ENCODE data around the gene SARNP.

Gene SARNP

DNA sequence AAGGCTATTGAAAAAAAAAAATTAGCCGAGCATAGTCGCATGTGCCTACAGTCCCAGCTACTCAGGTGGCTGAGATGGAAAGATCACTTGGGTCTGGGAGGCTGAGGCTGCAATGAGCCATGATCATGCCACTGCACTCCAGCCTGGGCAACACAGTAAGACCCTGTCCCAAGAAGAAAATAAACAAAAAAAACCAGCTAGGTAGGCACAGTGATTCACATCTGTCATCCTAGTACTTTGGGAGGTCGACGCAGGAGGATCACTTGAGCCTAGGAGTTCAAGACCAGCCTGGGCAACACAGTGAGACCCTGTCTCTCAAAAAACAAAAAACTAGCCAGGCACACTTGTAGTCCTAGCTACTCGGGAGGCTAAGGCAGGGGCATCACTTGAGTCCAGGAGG, 8.2 kb downstream of the SARNP start:
- TF ChIP-seq, protein P1, sequence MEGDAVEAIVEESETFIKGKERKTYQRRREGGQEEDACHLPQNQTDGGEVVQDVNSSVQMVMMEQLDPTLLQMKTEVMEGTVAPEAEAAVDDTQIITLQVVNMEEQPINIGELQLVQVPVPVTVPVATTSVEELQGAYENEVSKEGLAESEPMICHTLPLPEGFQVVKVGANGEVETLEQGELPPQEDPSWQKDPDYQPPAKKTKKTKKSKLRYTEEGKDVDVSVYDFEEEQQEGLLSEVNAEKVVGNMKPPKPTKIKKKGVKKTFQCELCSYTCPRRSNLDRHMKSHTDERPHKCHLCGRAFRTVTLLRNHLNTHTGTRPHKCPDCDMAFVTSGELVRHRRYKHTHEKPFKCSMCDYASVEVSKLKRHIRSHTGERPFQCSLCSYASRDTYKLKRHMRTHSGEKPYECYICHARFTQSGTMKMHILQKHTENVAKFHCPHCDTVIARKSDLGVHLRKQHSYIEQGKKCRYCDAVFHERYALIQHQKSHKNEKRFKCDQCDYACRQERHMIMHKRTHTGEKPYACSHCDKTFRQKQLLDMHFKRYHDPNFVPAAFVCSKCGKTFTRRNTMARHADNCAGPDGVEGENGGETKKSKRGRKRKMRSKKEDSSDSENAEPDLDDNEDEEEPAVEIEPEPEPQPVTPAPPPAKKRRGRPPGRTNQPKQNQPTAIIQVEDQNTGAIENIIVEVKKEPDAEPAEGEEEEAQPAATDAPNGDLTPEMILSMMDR (IDR thresholded peaks at IDR 0.05): no peak
- Histone ChIP-seq H3K4me3 (ENCODE audit: low read depth in 1 of 2, low read length in 1 of 2) (no peak overlapping the region), H3K36me3 (peaks cover 33% of the 10 kb centered on the region), H3K9me3 (no peaks in the 10 kb centered on the region), H3K4me1 (ENCODE audit: control insufficient read depth in 1 of 2, insufficient read depth in 1 of 2, low read depth in 1 of 2, low read length in 1 of 2) (no peaks in the 10 kb centered on the region), H3K27ac (no peak overlapping the region), H3K27me3 (no peaks in the 10 kb centered on the region)

DNA sequence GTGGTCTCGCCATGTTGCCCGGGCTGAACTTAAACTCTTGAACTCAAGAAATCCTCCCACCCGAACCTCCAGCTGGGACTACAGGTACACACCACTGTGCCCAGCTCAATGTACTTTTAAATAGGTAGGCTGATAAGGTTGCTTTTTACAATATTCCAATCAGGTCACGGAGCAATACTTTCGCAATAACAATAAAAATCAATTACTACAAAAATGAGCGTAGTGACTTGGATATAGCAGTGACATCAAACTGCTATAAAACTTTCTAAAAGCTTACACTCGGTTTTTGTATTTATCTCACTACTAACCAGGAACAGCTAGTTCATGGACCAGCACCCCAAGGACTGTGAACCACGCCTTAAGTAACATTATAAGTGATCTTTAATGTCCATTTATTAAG, 10.5 kb downstream of the SARNP start:
- Histone ChIP-seq H3K9me3 (no peaks in the 10 kb centered on the region), H3K36me3 (peaks cover 33% of the 10 kb centered on the region), H3K27ac (no peak overlapping the region), H3K4me3 (ENCODE audit: low read depth in 1 of 2, low read length in 1 of 2) (no peak overlapping the region), H3K27me3 (no peaks in the 10 kb centered on the region), H3K4me1 (ENCODE audit: control insufficient read depth in 1 of 2, insufficient read depth in 1 of 2, low read depth in 1 of 2, low read length in 1 of 2) (no peaks in the 10 kb centered on the region)
- TF ChIP-seq, protein P1 (IDR thresholded peaks at IDR 0.05): no peak

DNA sequence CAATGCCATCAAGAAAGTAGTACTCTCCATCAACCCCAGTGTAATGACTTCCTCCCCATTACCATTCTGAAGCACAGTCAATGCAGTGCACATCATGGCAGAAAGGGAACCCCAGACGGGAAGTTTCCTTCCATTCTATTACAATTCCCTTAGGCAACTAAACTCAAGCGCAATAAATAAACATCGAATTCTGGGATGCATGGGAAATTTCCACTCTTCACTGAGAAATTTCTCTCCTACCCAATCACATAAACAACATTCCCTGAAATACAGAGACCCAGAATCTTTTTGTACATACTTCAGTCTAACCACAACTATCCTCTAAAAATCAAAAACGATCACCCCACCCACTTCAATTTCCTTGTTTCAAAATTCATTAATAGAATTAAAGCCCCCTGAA, 20.0 kb downstream of the SARNP start:
- Histone ChIP-seq H3K27ac (no peak overlapping the region), H3K27me3 (no peaks in the 10 kb centered on the region), H3K4me3 (ENCODE audit: low read depth in 1 of 2, low read length in 1 of 2) (no peak overlapping the region), H3K4me1 (ENCODE audit: control insufficient read depth in 1 of 2, insufficient read depth in 1 of 2, low read depth in 1 of 2, low read length in 1 of 2) (no peaks in the 10 kb centered on the region), H3K9me3 (no peaks in the 10 kb centered on the region), H3K36me3 (peaks cover 88% of the 10 kb centered on the region)
- TF ChIP-seq, protein P1 (IDR thresholded peaks at IDR 0.05): no peak

DNA sequence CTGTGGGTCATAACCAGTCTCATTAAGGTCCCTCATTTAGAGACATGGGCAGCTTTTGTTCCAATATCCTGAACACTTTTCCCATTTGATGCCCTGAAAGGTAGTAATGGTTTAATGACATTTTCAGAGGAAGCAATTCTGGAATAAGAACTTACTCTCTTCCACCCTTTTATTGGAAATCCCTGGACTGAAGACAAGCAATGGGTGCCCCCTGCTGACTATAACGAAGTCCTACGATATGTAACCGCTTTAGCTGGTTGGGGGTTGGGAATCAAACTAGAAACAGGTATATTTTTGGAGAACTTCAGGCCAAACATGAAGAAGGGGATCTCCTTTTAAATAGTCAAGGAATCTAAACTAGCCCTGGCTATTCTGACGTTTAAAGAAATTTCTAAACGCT, 20.5 kb downstream of the SARNP start:
- Histone ChIP-seq H3K36me3 (peaks cover 85% of the 10 kb centered on the region), H3K27me3 (no peaks in the 10 kb centered on the region), H3K9me3 (no peaks in the 10 kb centered on the region), H3K4me3 (ENCODE audit: low read depth in 1 of 2, low read length in 1 of 2) (no peak overlapping the region), H3K27ac (no peak overlapping the region), H3K4me1 (ENCODE audit: control insufficient read depth in 1 of 2, insufficient read depth in 1 of 2, low read depth in 1 of 2, low read length in 1 of 2) (no peaks in the 10 kb centered on the region)
- TF ChIP-seq, protein P1 (IDR thresholded peaks at IDR 0.05): no peak

DNA sequence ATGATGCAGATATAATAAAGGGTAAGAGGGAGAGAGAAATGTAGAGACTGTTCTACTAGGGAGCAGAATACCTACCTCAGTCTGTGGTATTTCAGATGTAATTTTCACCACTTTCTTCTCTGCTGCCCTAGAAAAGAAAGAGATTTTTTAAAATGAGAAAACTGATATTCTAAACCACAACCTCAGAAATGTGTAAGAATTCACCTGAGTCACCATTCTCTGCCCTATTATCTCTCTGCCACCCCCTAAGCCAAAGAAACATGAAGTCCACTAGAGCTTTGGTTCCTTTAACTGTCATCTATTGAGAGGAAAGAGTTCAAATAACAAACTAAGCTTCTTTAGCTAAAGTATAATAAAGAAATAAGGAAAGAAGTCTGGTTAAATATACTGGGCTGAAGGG, 21.6 kb downstream of the SARNP start:
- no peaks in the 10 kb centered on the region for H3K4me1 ChIP-seq (ENCODE audit: control insufficient read depth in 1 of 2, insufficient read depth in 1 of 2, low read depth in 1 of 2, low read length in 1 of 2)
- no peak overlapping the region for H3K4me3 ChIP-seq (ENCODE audit: low read depth in 1 of 2, low read length in 1 of 2)
- no peak overlapping the region for H3K27ac ChIP-seq
- TF ChIP-seq, protein P1 (IDR thresholded peaks at IDR 0.05): no peak
- peaks cover 76% of the 10 kb centered on the region for H3K36me3 ChIP-seq
- H3K27me3 ChIP-seq: no peaks in the 10 kb centered on the region
- no peaks in the 10 kb centered on the region for H3K9me3 ChIP-seq

DNA sequence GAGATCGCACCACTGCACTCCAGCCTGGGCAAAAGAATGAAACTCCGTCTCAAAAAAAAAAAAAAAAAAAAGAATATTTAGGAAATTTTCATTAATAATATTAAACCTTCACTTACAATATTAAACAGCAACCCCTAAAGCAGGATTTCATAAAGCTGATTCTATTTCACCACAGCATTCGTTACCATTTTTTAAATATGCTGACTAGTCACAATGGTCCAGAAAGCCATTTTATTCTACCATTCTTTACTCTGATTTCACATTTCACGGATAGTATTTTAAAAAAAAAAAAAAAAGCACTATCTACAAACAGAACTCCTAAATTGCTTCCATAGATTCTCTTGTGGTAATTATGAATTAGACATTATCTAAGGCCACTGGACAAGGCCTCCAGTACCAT, 27.6 kb downstream of the SARNP start:
- H3K4me1 ChIP-seq (ENCODE audit: control insufficient read depth in 1 of 2, insufficient read depth in 1 of 2, low read depth in 1 of 2, low read length in 1 of 2): no peaks in the 10 kb centered on the region
- TF ChIP-seq, protein P1 (IDR thresholded peaks at IDR 0.05): no peak
- H3K9me3 ChIP-seq: no peaks in the 10 kb centered on the region
- no peaks in the 10 kb centered on the region for H3K27me3 ChIP-seq
- no peak overlapping the region for H3K4me3 ChIP-seq (ENCODE audit: low read depth in 1 of 2, low read length in 1 of 2)
- H3K36me3 ChIP-seq: peaks cover 73% of the 10 kb centered on the region
- H3K27ac ChIP-seq: no peak overlapping the region

Measured in neutrophil (primary cell).